ENCODE measurements around the gene CPED1. TPM values are rescaled to one million over a fixed set of nuclear protein-coding genes. Genes with fewer than 3 reads are reported as not detected.

The CPED1 gene
- total RNA-seq, 4 donors from 2014 or later = 1.3 to 5.6 (median 3.6) TPM

DNA sequence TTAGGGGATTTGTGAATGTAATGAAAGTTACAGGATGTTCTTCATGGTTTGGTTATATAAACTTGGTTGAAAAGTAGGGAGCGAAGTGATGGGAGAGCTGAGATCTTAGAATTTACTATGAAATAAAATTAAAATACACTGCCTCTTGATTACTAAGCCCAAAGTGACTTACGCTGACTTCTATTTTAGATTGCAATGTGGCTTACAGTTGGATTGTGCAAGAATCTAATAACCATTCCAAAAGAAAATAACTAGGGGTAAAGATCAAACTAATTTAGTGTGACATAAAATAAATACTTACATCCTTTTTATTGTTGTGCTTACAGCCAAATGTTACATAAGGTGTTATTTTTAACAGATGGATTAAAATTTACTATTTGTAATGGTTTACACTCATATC, 355.6 kb downstream of the CPED1 start:
- TF ChIP-seq POLR2AphosphoS5 (IDR thresholded peaks at IDR 0.05) (no peak), EP300 (IDR thresholded peaks at IDR 0.05) (no peak), POLR2A (IDR thresholded peaks at IDR 0.05) (no peak)
- TF ChIP-seq, protein P1, sequence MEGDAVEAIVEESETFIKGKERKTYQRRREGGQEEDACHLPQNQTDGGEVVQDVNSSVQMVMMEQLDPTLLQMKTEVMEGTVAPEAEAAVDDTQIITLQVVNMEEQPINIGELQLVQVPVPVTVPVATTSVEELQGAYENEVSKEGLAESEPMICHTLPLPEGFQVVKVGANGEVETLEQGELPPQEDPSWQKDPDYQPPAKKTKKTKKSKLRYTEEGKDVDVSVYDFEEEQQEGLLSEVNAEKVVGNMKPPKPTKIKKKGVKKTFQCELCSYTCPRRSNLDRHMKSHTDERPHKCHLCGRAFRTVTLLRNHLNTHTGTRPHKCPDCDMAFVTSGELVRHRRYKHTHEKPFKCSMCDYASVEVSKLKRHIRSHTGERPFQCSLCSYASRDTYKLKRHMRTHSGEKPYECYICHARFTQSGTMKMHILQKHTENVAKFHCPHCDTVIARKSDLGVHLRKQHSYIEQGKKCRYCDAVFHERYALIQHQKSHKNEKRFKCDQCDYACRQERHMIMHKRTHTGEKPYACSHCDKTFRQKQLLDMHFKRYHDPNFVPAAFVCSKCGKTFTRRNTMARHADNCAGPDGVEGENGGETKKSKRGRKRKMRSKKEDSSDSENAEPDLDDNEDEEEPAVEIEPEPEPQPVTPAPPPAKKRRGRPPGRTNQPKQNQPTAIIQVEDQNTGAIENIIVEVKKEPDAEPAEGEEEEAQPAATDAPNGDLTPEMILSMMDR (IDR thresholded peaks at IDR 0.05) = no peak
- no peaks in the 10 kb centered on the region for H3K4me1 ChIP-seq

DNA sequence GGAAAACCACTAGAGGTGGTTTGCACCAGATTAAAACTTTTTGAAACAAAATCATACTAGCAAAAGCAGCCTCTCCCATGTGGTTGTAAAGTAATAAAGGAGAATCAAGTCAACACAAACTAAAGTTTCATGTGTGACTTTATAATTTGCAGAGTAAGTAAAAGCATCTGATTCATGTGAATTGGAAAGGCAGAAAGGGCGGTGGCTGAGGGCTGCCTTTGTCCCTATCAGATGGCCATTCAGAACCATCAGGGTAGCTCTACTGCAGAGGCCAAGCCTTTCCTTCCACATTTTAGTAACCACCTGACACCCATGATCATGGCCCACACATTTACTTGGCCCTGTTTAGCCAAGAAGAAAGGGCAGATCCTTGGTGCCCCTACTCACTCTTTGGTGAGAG, 356.0 kb downstream of the CPED1 start:
- H3K4me1 ChIP-seq = no peaks in the 10 kb centered on the region
- H3K4me3 ChIP-seq = no peak overlapping the region
- no peak overlapping the region for H3K27ac ChIP-seq
- TF ChIP-seq EP300 (IDR thresholded peaks at IDR 0.05) = no peak
- no peak for TF ChIP-seq POLR2A (IDR thresholded peaks at IDR 0.05)
- TF ChIP-seq, protein P1 (IDR thresholded peaks at IDR 0.05) = no peak
- no peak for TF ChIP-seq POLR2AphosphoS5 (IDR thresholded peaks at IDR 0.05)
- no peaks in the 10 kb centered on the region for H3K27me3 ChIP-seq
- no peaks in the 10 kb centered on the region for H3K9me3 ChIP-seq
- WGBS = 93% methylated on average over 1 of the region's 1 CpG
- DNase-seq (ENCODE audit: low spot score in 2 of 2) = no peak
- no peaks in the 10 kb centered on the region for H3K36me3 ChIP-seq

More for the DNA sequence above, 355.6 kb downstream of the CPED1 start:
- Histone ChIP-seq H3K4me3 (no peak overlapping the region), H3K27ac (no peak overlapping the region), H3K27me3 (no peaks in the 10 kb centered on the region), H3K9me3 (no peaks in the 10 kb centered on the region), H3K36me3 (no peaks in the 10 kb centered on the region)
- no peak for DNase-seq (ENCODE audit: low spot score in 2 of 2)
- WGBS = 83% methylated on average over 2 of the region's 2 CpGs

Other genes with a start within 250 kb of the CPED1 start
- 1 to 10 TPM; 1.7 to 3.4 (median 2.1) TPM for gene TSPAN12, start 130.6 kb upstream of the CPED1 start, total RNA-seq
- gene ING3, start 37.9 kb upstream of the CPED1 start, total RNA-seq = 10 to 100 TPM; 12.6 to 17.8 (median 16.2) TPM

Measured in suprapubic skin (tissue), 4 donors.